ENCODE measurements around the gene SLC35A4.

SLC35A4 gene

DNA sequence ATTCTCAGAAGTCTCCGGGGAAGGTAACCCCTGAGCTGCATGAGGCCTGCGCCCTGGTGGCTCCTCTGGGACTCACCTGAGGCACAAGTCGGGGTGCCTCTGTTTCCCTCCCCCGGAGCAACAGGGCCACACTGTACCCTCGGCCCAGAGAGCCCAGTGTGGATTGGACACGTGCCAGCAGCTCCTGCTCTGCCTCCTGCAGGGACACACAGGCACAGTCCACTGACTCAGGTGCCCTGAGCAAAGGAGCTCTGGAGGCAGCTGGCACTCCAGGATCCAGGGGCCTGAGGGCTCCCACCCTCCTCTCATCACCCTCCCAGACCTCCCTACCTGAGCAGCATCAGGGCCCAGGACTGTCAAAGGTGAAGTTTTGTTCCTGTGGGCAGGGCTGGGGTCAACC lies 29.5 kb downstream of the SLC35A4 start:
- peaks cover 37% of the 10 kb centered on the region for H3K27me3 Mint-ChIP-seq (ENCODE audit: low read depth, poor library complexity)
- H3K36me3 Mint-ChIP-seq (ENCODE audit: low read depth) = no peaks in the 10 kb centered on the region
- no peak for DNase-seq
- H3K27ac Mint-ChIP-seq = no peak overlapping the region
- no peaks in the 10 kb centered on the region for H3K4me1 Mint-ChIP-seq
- no peak overlapping the region for H3K4me3 Mint-ChIP-seq
- H3K9me3 Mint-ChIP-seq = no peaks in the 10 kb centered on the region
- TF ChIP-seq, protein P1, sequence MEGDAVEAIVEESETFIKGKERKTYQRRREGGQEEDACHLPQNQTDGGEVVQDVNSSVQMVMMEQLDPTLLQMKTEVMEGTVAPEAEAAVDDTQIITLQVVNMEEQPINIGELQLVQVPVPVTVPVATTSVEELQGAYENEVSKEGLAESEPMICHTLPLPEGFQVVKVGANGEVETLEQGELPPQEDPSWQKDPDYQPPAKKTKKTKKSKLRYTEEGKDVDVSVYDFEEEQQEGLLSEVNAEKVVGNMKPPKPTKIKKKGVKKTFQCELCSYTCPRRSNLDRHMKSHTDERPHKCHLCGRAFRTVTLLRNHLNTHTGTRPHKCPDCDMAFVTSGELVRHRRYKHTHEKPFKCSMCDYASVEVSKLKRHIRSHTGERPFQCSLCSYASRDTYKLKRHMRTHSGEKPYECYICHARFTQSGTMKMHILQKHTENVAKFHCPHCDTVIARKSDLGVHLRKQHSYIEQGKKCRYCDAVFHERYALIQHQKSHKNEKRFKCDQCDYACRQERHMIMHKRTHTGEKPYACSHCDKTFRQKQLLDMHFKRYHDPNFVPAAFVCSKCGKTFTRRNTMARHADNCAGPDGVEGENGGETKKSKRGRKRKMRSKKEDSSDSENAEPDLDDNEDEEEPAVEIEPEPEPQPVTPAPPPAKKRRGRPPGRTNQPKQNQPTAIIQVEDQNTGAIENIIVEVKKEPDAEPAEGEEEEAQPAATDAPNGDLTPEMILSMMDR (IDR thresholded peaks at IDR 0.05) = no peak

DNA sequence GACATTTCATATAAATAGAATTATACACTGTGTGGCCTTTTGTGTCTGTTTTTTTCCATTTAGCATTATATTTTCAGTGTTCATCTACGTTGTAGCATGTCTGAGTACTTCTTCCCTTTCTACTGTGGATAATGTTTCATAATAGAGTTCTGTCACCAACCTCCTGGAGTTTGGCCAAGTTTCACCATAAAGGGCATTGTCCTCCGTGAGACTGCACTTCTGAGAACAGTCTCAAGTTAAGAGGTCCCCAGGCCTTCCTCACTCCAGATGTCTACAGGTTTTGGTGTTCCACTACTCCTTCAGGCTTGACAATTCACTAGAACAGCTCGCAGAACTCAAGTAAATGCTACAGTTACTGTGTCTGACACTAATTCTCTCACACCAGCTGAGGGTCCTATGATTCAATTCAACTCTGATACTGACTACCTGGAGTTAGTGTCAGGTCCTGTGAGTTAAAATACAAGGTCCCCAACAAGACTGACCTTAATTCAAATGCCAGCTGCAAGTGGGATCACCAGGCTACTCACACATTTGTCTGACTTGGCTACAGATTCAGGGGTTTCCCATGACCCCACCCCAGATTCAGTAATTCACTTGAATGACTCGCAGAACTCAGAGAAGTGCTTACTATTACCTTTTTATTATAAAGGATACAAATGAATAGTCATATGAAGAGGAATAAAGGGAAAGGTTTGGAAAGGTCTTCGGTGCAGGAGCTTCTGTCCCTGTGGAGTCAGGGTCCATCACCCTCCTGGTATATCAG lies 31.1 kb downstream of the SLC35A4 start:
- Mint-ChIP-seq H3K36me3 (ENCODE audit: low read depth) (no peaks in the 10 kb centered on the region), H3K4me3 (no peak overlapping the region), H3K27ac (no peak overlapping the region), H3K4me1 (no peaks in the 10 kb centered on the region), H3K9me3 (no peaks in the 10 kb centered on the region), H3K27me3 (ENCODE audit: low read depth, poor library complexity) (peaks cover 38% of the 10 kb centered on the region)
- DNase-seq = no peak
- TF ChIP-seq, protein P1 (IDR thresholded peaks at IDR 0.05) = no peak

DNA sequence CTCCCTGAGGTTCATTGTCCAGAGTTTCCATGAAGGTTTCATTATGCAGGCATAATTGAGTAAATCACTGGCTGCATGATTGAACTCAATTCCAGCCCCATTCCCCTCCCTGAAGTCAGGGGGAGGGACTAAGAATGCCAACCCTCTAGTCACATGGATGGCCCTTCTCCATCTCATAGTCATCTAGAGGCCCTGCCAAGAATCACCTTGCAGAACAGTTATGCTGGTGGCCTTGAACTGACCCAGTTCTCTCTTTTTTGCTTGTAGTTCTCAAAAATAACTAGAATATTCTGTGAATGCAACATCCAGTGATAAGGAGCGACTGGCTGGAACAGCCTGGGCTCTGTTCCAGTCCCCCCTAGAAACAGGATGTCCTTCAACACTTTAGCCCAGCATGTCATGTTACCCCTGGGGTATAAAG lies 31.7 kb downstream of the SLC35A4 start:
- Mint-ChIP-seq H3K27me3 (ENCODE audit: low read depth, poor library complexity) (peaks cover 38% of the 10 kb centered on the region), H3K4me3 (no peak overlapping the region), H3K27ac (no peak overlapping the region), H3K9me3 (no peaks in the 10 kb centered on the region), H3K4me1 (no peaks in the 10 kb centered on the region), H3K36me3 (ENCODE audit: low read depth) (no peaks in the 10 kb centered on the region)
- TF ChIP-seq, protein P1 (IDR thresholded peaks at IDR 0.05) = no peak
- DNase-seq = no peak

DNA sequence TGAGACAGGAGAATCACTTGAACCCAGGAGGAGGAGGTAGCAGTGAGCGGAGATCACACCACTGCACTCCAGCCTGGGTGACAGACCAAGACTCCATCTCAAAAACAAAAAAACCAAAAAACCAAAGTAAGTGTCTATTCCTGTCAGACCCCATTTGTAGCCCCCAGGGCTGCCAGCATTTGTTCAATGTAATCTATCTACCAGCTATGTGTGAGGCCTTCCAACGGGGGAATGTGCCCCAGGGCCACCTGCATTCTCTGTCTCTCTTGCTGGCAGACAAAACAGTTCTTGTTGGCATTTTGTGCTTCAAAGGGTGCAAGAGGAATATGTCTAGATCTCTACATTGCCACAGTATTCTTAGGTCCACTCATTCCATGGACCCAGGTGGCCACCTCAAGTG lies 34.2 kb downstream of the SLC35A4 start:
- no peak overlapping the region for H3K4me3 Mint-ChIP-seq
- no peaks in the 10 kb centered on the region for H3K4me1 Mint-ChIP-seq
- H3K36me3 Mint-ChIP-seq (ENCODE audit: low read depth) = no peaks in the 10 kb centered on the region
- H3K9me3 Mint-ChIP-seq = no peaks in the 10 kb centered on the region
- DNase-seq = no peak
- H3K27me3 Mint-ChIP-seq (ENCODE audit: low read depth, poor library complexity) = peaks cover 40% of the 10 kb centered on the region
- TF ChIP-seq, protein P1 (IDR thresholded peaks at IDR 0.05) = no peak
- H3K27ac Mint-ChIP-seq = no peak overlapping the region

DNA sequence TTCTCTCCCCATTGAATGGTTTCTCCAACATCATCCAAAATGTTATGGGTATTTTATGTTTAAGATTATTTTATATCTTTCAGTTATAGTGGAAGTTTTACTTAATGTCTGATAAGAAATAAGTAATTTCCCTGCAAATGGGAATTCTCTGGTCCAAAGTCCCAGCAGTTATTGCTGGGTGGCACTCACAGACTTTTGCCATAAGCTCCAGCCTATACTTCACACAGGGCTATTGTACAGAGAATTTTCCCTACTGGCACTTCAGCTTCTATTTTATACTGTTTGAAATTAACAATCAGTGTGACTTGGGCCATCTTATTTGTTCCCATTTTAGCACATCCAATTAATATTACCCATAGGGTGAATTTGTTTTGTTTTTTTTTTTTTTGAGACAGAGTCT lies 35.5 kb downstream of the SLC35A4 start:
- no peak overlapping the region for H3K4me3 Mint-ChIP-seq

More for the DNA sequence above, 35.5 kb downstream of the SLC35A4 start:
- Mint-ChIP-seq H3K9me3 (no peaks in the 10 kb centered on the region), H3K4me1 (no peaks in the 10 kb centered on the region), H3K27ac (no peak overlapping the region), H3K27me3 (ENCODE audit: low read depth, poor library complexity) (peaks cover 40% of the 10 kb centered on the region), H3K36me3 (ENCODE audit: low read depth) (no peaks in the 10 kb centered on the region)
- TF ChIP-seq, protein P1 (IDR thresholded peaks at IDR 0.05) = no peak
- no peak for DNase-seq

Data from nephron progenitor cell (in vitro differentiated cells).